Measurements from ENCODE around the gene FNDC11.

FNDC11 gene

DNA sequence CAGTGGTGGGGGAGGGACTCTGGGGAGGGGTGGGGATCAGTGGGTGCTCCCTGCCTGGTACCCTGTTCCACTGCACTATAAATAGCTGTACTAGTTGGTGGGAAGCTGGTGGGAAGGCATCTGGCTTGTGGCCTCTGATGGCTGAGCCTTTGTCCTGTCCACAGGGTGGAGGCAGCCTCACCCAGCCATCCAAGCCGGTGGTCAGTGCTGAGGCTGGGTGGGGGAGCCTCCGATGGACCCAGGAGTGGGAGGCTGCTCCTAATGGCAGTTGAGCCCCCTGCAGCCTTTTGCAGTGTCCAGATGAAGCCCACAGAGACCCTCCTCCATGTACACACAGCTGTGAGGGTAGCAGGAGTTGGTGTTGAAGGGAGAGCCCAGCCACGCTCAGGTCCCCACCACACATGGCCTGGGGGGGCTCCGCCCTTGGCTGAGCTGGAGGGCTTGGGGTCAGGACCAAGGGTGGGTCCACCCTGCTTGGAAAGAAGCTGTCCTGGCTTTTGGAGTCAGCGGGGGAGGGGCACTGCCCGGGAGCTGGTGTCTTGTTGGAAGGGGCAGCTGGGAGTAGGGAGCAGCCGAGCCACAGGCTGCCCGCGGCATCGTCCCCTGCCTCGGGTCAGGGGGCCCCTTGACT lies 30.9 kb upstream of the FNDC11 start:
- no peak for DNase-seq (ENCODE audit: insufficient read length, low spot score)
- FAIRE-seq: no peak

DNA sequence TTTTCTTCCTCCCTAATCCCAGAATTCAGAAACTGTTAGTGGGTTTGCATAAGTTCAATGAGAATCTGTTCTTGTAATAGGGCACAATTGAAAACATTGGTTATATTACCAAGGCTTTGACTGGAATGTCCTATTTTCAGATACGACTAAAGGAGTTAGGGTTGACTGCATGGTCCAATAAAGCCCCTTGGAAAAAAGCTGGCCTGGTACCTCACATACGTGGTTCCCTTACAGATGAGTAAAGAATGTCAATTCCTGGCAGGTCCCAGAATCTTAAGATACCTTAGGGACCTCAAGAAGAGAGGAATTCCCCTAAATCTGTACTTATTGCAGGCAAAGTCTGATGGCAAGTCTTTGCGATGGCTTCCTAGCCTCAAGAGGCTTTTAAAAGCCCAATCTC lies 28.8 kb upstream of the FNDC11 start:
- DNase-seq (ENCODE audit: insufficient read length, low spot score): no peak
- no peak for FAIRE-seq

DNA sequence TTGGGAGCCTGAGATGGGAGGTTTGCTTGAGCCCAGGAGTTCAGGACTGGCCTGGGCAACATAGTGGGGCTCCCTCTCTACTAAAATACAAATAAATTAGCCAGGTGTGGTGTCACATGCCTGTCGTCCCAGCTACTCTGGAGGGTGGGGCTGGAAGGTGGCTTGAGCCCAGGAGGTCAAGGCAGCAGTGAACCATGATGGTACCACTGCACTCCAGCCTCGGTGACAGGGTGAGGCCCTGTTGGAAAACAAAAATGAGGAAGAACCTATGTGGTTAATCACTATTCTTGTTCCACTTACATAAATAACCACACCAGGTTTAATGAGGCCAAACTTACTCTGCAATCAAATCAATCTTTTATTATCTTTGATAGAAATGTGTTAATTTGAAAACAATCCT lies 28.0 kb upstream of the FNDC11 start:
- no peak for FAIRE-seq

DNA sequence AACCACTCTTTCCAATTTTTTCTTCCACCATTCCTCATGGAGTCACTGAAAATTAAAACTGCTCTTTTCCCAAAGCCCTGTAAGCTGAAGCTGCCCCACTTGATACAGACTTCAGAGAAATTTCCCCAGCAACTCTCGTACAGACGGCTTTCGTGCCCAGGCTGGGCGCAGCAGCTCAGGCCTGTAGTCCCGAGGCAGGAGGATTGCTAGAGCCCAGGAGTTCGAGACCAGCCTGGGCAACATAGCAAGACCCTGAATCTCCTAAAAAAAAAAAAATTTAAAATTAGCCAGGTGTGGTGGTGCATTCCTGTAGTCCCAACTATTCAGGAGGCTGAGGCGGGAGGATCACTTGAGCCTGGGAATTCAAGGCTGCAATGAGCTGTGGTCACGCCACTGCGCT lies 26.8 kb upstream of the FNDC11 start:
- FAIRE-seq (no peak), DNase-seq (ENCODE audit: insufficient read length, low spot score) (no peak)

More for the DNA sequence above, 28.0 kb upstream of the FNDC11 start:
- DNase-seq (ENCODE audit: insufficient read length, low spot score): no peak

DNA sequence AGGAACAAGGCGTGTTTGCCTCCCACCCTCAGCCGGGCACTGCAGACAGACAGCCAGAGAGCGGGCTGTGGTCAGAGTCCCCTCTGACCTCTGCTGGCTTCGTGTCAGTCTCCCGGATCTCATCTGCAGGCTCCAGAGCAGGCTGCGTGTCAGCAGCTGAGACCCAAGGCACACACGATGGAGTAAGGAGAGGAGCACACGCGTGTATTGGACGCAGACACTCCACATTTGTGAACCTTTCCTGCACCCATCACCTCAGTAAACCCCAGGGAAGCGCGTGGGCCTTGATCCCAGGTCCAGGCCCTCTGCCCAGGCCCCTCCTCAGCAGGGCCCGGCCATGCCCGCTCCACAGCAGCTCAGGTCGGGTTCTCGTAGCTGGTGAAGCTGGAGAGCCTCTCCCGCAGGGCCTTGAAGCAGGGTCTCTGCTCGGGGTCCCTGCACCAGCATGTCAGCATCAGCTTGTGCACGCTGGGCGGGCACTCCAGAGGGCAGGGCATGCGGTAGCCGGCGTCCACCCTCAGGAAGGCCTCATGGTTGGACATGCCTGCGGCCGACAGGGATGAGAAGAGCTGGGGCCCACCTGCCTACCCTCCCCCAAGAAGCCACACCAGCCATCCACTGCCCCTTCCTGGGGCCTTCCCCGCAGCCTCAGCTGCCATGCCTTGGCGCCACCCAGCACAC lies 24.6 kb upstream of the FNDC11 start:
- no peak for DNase-seq (ENCODE audit: insufficient read length, low spot score)
- FAIRE-seq: no peak

DNA sequence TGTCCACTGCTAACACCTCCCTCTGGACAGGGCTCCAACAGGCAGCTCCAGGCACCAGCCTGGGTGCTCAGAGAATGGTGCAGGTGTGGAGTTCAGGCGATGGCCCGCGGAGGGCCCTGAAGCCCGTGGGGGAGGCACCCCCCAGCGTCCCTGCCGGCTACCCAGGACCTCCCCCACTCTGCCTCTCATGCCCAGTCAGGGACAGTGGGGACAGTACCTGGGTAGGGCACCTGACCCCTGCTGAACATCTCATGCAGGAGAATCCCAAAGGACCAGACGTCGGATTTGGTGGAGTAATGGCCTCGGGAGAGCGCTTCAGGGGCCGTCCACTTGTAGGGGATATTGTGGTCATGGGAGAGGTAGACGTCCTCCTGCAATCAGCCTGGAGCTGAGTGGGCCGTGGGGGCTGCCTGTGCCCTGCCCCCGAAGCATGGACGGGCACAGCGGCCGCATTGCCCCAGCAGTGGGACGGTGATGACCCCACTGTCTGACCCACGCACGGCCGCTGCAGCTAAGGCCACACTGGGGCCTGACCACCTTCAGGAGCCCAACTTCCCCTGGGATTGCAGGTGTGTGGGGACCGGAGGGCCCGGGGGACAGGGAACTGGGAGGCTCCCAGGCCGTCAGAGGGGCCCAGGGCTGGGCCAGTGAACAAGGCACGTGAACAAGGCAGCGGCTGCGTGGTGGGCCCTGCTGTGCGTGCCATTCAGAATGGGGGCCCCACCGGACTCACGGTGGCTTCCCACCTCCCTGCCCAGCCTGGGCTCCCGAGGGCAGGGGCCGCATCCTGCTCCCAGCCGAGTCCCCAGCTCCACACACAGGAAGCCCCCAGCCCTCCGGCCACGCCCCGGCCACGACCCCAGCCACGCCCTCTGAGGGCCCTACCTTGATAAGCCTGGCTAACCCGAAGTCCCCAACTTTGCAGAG lies 23.8 kb upstream of the FNDC11 start:
- DNase-seq (ENCODE audit: insufficient read length, low spot score) (no peak), FAIRE-seq (no peak)

DNA sequence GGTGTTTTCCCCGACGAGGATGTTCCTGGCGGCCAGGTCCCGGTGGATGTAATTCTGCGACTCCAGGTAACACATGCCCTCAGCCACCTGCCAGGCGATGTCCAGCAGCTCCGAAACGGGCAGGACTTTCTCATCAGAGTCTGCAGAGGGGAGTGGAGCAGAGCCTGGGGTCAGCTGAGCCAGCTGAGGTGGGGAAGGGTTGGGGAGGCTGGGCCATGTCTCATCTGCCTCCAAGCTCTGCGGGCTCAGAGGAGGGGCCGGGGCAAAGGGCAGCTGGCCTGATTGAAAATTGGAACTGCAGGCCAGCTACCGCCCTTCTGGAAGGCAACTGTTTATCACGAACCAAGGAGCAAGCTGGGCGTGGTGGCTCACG lies 23.2 kb upstream of the FNDC11 start:
- no peak for DNase-seq (ENCODE audit: insufficient read length, low spot score)

DNA sequence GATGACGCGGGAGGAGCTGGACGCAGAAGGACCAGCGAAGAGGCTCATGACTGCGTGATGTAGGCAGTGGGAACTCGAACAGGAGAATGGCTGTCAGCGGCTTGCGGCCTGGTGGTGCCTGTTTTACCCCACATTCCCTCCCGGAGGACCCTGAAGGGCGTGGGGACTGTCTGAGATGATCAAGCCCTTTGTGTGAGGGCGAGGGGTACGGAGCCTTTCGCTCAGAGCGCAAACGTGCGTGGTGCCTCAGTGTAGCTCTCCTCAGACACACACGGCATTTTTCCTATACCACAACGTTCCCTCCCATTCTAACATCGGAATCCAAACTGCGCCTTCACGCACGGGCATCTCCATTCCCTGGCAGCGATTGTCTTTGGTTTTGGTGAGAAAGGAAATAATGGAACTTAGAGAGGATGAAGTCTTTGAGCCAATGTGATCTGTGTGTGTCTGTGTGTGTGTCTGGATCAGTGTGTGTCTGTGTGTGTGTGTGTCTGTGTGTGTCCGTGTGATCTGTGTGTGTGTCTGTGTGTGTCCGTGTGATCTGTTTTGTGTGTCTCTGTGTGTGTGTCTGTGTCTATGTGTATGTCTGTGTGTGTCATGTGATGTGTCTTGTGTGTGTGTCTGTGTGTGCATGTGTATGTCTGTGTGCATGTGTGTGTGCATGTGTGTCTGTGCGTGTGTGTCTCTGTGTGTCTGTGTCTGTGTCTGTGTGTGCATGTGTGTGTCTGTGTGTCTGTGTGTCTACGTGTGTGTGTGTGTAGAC lies 22.1 kb upstream of the FNDC11 start:
- DNase-seq (ENCODE audit: insufficient read length, low spot score) (no peak), FAIRE-seq (no peak)

More for the DNA sequence above, 23.2 kb upstream of the FNDC11 start:
- FAIRE-seq: no peak

DNA sequence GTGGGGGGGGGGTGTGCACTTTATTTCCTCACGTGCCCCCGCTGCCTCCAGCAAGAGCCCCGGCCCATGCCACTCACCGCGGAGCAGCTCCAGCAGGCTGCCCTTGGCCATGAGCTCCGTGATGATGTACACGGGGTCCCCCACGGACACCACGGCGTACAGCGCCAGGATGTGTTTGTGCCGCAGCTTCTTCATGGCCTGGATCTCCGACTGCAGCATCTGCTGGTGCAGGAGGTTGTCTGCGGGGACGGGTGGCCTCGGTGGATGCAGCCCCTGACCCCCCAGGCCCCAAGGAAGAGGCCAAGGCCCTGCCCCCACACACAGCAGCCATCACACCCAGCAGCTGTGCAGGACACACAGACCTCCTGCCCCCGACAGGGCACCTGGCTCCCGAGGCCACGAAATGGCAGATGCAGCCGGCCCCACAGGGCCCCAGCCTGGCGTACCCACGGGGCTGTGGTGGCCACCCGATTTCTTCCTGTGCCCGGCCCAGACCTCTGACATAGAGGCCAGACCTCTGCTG lies 21.4 kb upstream of the FNDC11 start:
- FAIRE-seq (no peak), DNase-seq (ENCODE audit: insufficient read length, low spot score) (no peak)

DNA sequence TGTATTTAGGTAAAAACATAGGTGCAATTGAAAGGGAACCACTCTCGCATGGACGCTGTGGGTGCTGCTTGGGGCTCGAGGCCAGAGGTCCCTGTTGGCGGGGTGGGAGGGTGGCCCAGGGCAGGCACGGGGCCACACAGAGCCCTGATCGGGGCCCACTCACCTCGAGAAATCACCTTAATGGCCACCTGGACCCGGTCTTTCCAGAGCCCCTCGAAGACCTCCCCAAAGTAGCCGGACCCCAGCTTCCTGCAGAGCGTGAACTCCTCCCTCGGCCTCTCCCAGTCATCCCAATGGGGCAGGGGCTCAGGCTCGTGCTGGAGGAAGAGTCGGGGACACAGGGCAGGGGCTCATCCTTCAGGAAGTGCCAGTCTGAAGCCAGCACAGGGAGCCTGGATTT lies 20.6 kb upstream of the FNDC11 start:
- DNase-seq (ENCODE audit: insufficient read length, low spot score) (no peak), FAIRE-seq (no peak)

DNA sequence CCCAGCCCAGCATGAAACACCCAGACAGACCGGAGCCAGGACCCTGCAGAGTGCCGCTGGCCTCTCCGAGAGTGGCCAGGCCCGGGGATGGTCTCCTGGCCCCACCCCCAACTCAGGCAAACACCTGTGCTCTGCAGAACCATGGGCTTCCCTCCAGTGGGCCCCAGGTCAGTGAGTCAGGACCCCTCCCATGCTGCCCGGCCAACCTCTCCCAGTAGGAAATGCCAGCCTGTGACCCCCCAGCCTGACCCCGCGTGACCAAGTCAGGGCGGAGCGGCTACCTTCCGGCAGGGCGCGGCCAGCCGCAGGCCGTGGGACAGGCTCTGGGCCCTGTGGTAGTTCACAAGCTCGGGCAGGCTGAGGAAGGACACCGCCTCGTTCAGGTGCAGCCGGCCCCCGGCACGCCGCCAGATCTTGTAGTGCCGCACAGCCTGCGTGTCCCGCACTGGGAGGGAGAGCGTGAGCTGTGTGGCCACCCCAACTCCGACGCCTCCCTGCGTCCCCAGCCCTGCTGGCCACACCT lies 20.0 kb upstream of the FNDC11 start:
- no peak for FAIRE-seq

DNA sequence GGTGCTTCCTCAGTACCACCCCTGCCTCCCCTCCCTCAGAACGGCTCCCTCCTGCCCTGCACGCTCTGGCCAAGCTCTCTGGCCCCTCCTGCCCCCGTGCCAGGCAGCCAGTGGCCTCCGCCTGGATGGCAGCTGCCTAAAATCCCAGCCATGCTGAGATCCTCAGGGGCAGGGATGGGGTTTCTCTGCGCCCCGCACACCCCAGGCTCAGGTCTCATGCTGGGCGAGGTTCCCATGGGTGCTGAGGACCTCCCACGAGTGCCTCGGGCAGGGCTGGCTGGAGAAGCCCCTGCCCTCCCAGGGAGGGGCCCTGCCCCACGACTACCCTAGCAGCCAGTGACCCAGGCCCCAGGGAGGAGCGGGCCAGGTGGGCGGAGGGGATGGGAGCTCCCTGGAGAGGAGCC lies 19.5 kb upstream of the FNDC11 start:
- FAIRE-seq (no peak), DNase-seq (ENCODE audit: insufficient read length, low spot score) (no peak)

More for the DNA sequence above, 20.0 kb upstream of the FNDC11 start:
- DNase-seq (ENCODE audit: insufficient read length, low spot score): no peak

DNA sequence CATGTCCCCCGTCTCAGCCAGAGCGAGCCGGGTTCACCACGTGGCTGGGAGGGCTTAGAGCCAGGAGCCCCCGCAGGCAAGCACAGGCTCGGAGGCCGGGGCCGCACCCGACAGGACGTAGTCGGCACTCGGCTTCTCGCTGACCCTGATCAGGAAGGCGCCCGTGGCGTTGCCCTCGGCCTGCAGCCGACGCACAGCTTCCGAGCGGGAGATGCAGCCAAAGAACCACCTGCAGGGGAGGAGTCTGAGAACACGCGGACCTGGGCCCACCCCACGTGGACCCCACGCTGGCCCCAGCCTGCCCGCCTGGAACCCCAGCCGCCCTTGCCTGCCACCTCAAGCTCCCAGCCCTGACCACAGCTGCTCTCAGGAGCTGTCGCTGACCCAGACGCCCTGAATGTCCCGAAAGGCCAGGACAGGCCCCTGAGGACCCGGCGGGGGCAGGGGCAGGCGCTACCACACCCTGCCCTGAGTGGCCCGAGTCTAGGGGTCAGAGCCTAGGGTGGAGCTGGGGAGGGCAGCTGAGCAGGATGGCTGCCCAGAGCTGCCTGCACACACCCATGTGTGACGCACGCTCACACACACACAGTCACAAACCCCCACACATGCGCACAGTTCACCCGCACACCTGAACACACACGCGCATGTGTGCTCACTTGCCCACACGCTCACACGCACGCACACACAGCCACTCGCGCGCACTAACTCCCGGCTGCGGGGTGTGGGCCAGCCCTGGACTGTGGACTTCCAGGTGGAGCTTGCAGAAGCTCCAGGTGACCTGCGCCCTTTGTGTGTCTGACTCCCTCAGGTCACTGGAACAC lies 18.9 kb upstream of the FNDC11 start:
- DNase-seq (ENCODE audit: insufficient read length, low spot score) (no peak), FAIRE-seq (no peak)

DNA sequence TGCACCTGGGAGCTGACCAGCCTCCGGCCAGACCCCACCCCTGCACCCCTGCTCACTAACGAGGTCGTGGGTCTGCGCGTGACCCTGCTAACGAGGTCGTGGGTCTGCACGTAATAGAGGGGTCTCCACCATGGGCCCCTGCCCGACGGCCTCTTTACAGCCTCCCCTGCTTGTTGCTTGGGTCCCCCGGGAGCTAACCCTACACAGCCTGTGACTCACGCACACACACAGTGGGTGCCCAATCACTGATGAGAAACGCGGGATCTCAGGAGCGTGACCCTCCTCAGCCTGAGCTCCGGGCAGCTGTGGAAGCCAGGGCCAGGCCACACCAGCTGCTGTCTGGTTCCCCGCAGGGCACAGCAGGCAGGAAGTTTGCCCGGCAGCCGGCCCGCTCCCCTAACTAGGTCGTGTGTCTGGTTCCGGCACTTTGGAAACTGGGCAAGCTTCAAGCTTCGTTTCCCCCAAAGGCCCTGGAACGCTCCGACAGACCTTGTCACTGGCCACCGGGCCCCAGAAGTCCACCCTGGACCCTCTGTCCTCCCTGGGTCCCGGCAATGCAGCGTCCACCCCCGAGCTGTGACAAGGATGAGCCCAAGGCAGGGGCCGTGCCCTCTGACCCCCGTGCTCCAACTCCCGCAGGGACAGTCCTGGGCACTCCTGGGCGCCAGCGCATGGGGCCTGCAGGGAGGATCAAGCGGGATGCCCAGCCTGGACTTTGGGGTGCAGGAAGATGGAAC lies 17.6 kb upstream of the FNDC11 start:
- no peak for FAIRE-seq
- no peak for DNase-seq (ENCODE audit: insufficient read length, low spot score)

DNA sequence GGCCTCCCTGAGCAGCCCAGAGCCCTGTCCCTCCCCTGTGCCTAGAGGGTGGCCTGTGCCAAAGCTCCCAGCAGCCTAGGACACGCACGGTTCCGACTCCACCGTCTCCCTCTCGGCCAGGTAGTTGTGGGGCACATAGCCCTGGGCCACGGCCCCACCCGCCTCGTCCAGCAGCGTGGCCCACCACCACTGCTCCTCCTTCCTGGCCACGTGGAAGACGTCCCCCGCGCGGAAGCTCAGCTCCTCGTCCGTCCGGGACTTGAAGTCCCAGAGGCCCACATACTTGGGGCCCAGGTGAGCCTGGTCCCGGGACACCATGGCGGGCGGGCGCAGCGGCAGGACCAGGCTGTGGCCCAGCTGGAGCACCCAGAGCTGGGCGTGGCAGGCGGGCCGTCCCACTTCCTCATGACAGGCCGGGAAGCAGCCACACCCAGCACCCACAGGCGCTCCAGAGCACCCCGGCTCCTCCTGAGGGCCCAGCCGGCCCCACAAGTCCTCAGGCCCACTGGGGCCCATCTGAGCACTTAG lies 16.9 kb upstream of the FNDC11 start, which contains the start of gene PTK6:
Gene PTK6 (minus strand): TSS at position 380 of the 528 bp plus-strand sequence. CDS start 62 bp downstream, at position 318.
- DNase-seq (ENCODE audit: insufficient read length, low spot score): peak; percentile 77
- FAIRE-seq: no peak

DNA sequence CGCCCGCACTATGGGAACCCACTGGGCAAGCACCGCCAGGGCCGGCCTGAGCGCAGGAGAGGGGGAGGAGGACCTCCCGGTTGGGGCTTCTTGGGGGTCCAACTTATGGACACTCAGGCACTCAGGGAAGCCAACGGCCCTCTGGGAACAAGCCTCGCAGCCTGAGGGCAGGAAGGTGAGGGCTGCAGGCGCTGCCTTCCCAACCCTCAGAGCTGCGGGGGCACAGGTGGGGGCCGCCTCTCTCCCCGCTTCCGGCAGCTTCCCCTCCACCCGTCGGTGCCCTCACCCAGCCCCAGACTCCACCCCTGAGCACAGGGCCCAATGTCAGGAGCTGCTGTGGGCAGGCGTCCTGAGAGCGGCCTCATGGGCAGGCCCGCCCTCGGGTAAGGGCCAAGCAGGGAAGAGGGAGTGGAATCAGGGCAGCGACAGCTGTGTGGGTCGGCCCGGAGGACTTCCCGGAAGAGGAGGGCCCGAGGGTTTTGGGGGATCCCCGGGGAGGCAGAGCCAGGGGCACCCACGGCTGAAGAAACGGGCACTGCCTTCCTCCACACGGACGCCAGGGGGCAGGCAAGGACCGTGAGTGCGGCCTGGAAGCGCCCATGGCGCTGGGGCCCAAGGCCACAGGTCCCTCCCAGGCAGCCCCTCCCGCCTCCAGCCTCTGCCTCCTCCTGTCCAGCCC lies 16.3 kb upstream of the FNDC11 start:
- FAIRE-seq: peak; percentile 98
- DNase-seq (ENCODE audit: insufficient read length, low spot score): peak; percentile 100

DNA sequence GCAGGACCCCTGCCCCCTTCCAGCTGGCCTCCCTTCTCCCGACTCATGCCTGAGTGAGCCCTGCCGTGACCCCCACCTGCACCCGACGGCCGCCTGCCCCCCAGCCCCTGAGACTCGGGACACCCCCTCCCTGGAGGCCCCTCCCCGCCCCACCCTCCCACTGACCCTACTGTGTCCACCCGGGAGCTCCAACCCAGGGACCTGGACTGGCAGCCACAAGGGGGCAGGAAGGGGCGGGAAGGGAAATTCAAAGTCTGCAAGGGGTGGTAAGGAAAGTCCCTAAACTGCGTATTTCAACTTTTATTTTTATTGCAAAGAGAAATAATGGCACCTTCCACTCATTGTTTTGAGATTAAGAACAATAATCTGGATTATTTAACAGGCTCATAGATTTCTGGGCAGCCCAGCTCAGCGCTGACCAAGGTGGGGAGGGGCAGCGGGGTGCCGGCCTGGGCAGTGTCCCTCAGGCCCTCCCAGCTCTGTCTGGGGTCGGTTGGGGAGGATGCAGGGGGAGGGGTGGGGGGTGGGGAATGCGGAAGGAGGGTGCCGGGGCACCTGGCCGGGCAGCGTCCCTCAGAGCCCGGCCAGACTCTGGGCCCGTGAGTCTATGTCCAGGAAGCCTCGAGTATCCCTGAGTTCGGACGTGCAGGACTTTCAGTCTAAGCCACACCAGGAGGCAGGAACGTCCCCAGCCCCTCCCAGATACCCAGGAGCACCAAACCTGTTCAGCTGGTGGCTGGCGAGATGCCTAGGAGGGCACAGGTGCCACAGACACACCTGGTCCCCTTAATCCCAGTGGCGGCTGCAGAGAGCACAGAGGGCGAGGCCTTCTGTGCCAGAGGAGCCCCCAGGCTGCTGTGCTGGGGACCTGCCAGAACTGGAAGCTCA lies 15.5 kb upstream of the FNDC11 start:
- DNase-seq (ENCODE audit: insufficient read length, low spot score) (no peak), FAIRE-seq (no peak)

Data from GM19239 (cell line).